Smooth muscle cell (in vitro differentiated cells): ENCODE results near the gene MAS1L. TPM values are rescaled to one million over a fixed set of nuclear protein-coding genes. Genes with fewer than 3 reads are reported as not detected.

ENCODE experiments used
- DNase-seq: peaks from one replicate; lab custom pipeline; 2025; ENCODE audit not compliant: unreplicated experiment; lab: John Stamatoyannopoulos, UW
- H2AFZ ChIP-seq: fragments of 200-600 bp; sonication (generic); 2 replicates; pipeline ENCODE4 v1.6.0; 2016; ENCODE audit warnings: antibody characterized with exemption, low read depth, mild to moderate bottlenecking
- H3F3A ChIP-seq: fragments of 200-600 bp; sonication (generic); 2 replicates; pipeline ENCODE4 v1.6.0; 2017; ENCODE audit warnings: antibody characterized with exemption, low read depth
- H3K27ac ChIP-seq: fragments of 200-600 bp; sonication (generic); 2 replicates; pipeline ENCODE4 v1.5.1; 2016; ENCODE audit warnings: low read depth, mild to moderate bottlenecking
- H3K27me3 ChIP-seq: fragments of 200-600 bp; sonication (generic); 2 replicates; pipeline ENCODE4 v1.6.1; 2016; ENCODE audit warnings: low read depth, mild to moderate bottlenecking
- H3K36me3 ChIP-seq: fragments of 200-600 bp; sonication (generic); 2 replicates; pipeline ENCODE4 v1.5.1; 2016; ENCODE audit warnings: low read depth
- H3K4me1 ChIP-seq: fragments of 200-600 bp; sonication (generic); 2 replicates; pipeline ENCODE4 v1.5.1; 2016; ENCODE audit warnings: low read depth
- H3K4me2 ChIP-seq: fragments of 200-600 bp; sonication (generic); 2 replicates; pipeline ENCODE4 v1.6.0; 2016; ENCODE audit warnings: mild to moderate bottlenecking
- H3K4me3 ChIP-seq: fragments of 200-600 bp; sonication (generic); 2 replicates; pipeline ENCODE4 v1.5.1; 2016; ENCODE audit warnings: mild to moderate bottlenecking
- H3K79me2 ChIP-seq: fragments of 200-600 bp; sonication (generic); 2 replicates; pipeline ENCODE4 v1.6.0; 2016; ENCODE audit warnings: low read depth, mild to moderate bottlenecking
- H3K9ac ChIP-seq: fragments of 200-600 bp; sonication (generic); 2 replicates; pipeline ENCODE4 v1.6.0; 2016; ENCODE audit warnings: low read depth
- H3K9me3 ChIP-seq: fragments of 200-600 bp; sonication (generic); replicated peaks from 2 replicates; pipeline ENCODE4 v1.5.1; 2016; ENCODE audit warnings: low read depth
- H4K20me1 ChIP-seq: fragments of 200-600 bp; sonication (generic); 2 replicates; pipeline ENCODE4 v1.6.0; 2016; ENCODE audit warnings: low read depth
- CTCF ChIP-seq: fragments of 200-600 bp; sonication (generic); IDR thresholded peaks from 2 replicates; pipeline ENCODE4 v1.5.1; 2017; ENCODE audit warnings: borderline replicate concordance, mild to moderate bottlenecking, antibody characterized with exemption; ENCODE audit not compliant: insufficient read depth, poor library complexity, severe bottlenecking
- WGBS: methylation state at CpG from one replicate; pipeline ENCODE4 v1.1.7; 2016; ENCODE audit warnings: low lambda C conversion rate; 5-methylcytosine and 5-hydroxymethylcytosine counted together
- polyA plus RNA-seq: library from polyadenylated mRNA; unstranded; fragments of >200 nt; fragmentation: Nextera tagmentation; extraction: Ambion mirVana; gene quantifications from 2 replicates; pipeline ENCODE4 v1.2.1, GENCODE V29; 2016
- total RNA-seq: library from RNA; depleted of rRNA; stranded (reverse); fragments of >200 nt; gene quantifications from 2 replicates; pipeline ENCODE4 v1.2.3, GENCODE V29; 2014

Gene MAS1L
- total and polyA plus RNA-seq, 2 experiments from 2014 or later, result not detected

- TF ChIP-seq CTCF, result no peak
- Histone ChIP-seq H2AFZ (no peak overlapping the region), H3F3A (no peaks in the 10 kb centered on the region), H3K4me2 (no peak overlapping the region), H3K9me3 (no peaks in the 10 kb centered on the region), H3K9ac (no peak overlapping the region), H3K79me2 (no peaks in the 10 kb centered on the region), H3K4me1 (no peaks in the 10 kb centered on the region), H3K4me3 (no peak overlapping the region), H4K20me1 (no peaks in the 10 kb centered on the region), H3K27me3 (no peaks in the 10 kb centered on the region), H3K36me3 (no peaks in the 10 kb centered on the region), H3K27ac (no peak overlapping the region)
- 87% methylated on average over 2 of the region's 2 CpGs for WGBS
- no peak for DNase-seq
Observed at GRCh38 chr6:29465801-29466200, 22.0 kb downstream of the MAS1L start.

- H4K20me1 ChIP-seq, result no peaks in the 10 kb centered on the region
- WGBS, result 85% methylated on average over 2 of the region's 2 CpGs
- DNase-seq, result no peak
- no peak overlapping the region for H3K9ac ChIP-seq
- no peak overlapping the region for H2AFZ ChIP-seq
- H3K27me3 ChIP-seq, result no peaks in the 10 kb centered on the region
- no peak overlapping the region for H3K4me2 ChIP-seq
- TF ChIP-seq CTCF, result no peak
- no peak overlapping the region for H3K4me3 ChIP-seq
- no peaks in the 10 kb centered on the region for H3K79me2 ChIP-seq
- H3K9me3 ChIP-seq, result no peaks in the 10 kb centered on the region
- no peaks in the 10 kb centered on the region for H3F3A ChIP-seq
- no peaks in the 10 kb centered on the region for H3K36me3 ChIP-seq
- H3K4me1 ChIP-seq, result no peaks in the 10 kb centered on the region
- H3K27ac ChIP-seq, result no peak overlapping the region
Observed at GRCh38 chr6:29465279-29465678, 22.5 kb downstream of the MAS1L start.

GRCh38 chr6:29462022-29462421, 25.7 kb downstream of the MAS1L start:
- Histone ChIP-seq H3K4me2 (no peak overlapping the region), H3K4me1 (no peaks in the 10 kb centered on the region), H4K20me1 (no peaks in the 10 kb centered on the region), H3K9me3 (no peaks in the 10 kb centered on the region), H3K79me2 (no peaks in the 10 kb centered on the region), H3K4me3 (no peak overlapping the region), H2AFZ (no peak overlapping the region), H3F3A (no peaks in the 10 kb centered on the region), H3K27ac (no peak overlapping the region), H3K36me3 (no peaks in the 10 kb centered on the region), H3K9ac (no peak overlapping the region), H3K27me3 (no peaks in the 10 kb centered on the region)
- no peak for TF ChIP-seq CTCF
- 93% methylated on average over 6 of the region's 6 CpGs for WGBS
- no peak for DNase-seq

- Histone ChIP-seq H3K36me3 (no peaks in the 10 kb centered on the region), H3K4me1 (no peaks in the 10 kb centered on the region)
- 81% methylated on average over 5 of the region's 5 CpGs for WGBS
Observed at GRCh38 chr6:29461021-29461814, 26.5 kb downstream of the MAS1L start.

More at GRCh38 chr6:29461021-29461814, 26.5 kb downstream of the MAS1L start:
- Histone ChIP-seq H3K9me3 (no peaks in the 10 kb centered on the region), H3K9ac (no peak overlapping the region), H3K4me2 (no peak overlapping the region), H4K20me1 (no peaks in the 10 kb centered on the region), H3K27ac (no peak overlapping the region), H3K4me3 (no peak overlapping the region), H3K79me2 (no peaks in the 10 kb centered on the region), H2AFZ (no peak overlapping the region), H3F3A (no peaks in the 10 kb centered on the region), H3K27me3 (no peaks in the 10 kb centered on the region)
- DNase-seq, result no peak
- TF ChIP-seq CTCF, result no peak
